Brain microvascular endothelial cell (primary cell): ENCODE measurements around the gene LIAS.

ENCODE experiments used
- DNase-seq: peaks from one replicate; pipeline ENCODE4 v3.0.0-alpha.2; 2020
- H3K27ac ChIP-seq: fragments of 250-450 bp; sonication (Bioruptor Pico); 2 replicates; pipeline ENCODE4 v1.5.1; 2020; ENCODE audit warnings: mild to moderate bottlenecking, moderate library complexity
- H3K27me3 ChIP-seq: fragments of 250-450 bp; sonication (Bioruptor Pico); replicated peaks from 2 replicates; pipeline ENCODE4 v1.5.1; 2020; ENCODE audit warnings: mild to moderate bottlenecking
- H3K36me3 ChIP-seq: fragments of 250-450 bp; sonication (Bioruptor Pico); replicated peaks from 2 replicates; pipeline ENCODE4 v1.5.1; 2020; ENCODE audit warnings: mild to moderate bottlenecking
- H3K4me3 ChIP-seq: 2 replicates; pipeline ENCODE4 v1.5.1; 2011; ENCODE audit warnings: low read depth, mild to moderate bottlenecking, control low read depth, low read length, moderate library complexity
- CTCF ChIP-seq: IDR thresholded peaks from 2 replicates; pipeline ENCODE4 v1.5.1; 2011; ENCODE audit warnings: low read depth, mild to moderate bottlenecking, moderate library complexity, low read length, control low read depth, inconsistent platforms; ENCODE audit errors: missing control alignments
- in situ Hi-C: cut with HindIII; loops from 2 replicates; pipeline ENCODE4 v1.10.0; 2017; ENCODE audit warnings: low sequenced_read_pairs, low pct_ligation_motif_present

The LIAS gene

GRCh38 chr4:39451423-39452023, 7.3 kb upstream of the LIAS start:
- no peak overlapping the region for H3K4me3 ChIP-seq
- peaks cover 58% of the 10 kb centered on the region for H3K36me3 ChIP-seq
- H3K27me3 ChIP-seq = no peaks in the 10 kb centered on the region
- no peak overlapping the region for H3K27ac ChIP-seq
- DNase-seq = no peak
- in situ Hi-C loops = no loop called here
- TF ChIP-seq CTCF = no peak

- H3K36me3 ChIP-seq = peaks cover 66% of the 10 kb centered on the region
- in situ Hi-C loops = no loop called here
Observed at GRCh38 chr4:39452153-39452859, 6.5 kb upstream of the LIAS start.

GRCh38 chr4:39452860-39453587, 5.8 kb upstream of the LIAS start:
- in situ Hi-C loops = no loop called here
- peaks cover 73% of the 10 kb centered on the region for H3K36me3 ChIP-seq
- no peak for TF ChIP-seq CTCF

More at GRCh38 chr4:39452153-39452859, 6.5 kb upstream of the LIAS start:
- Histone ChIP-seq H3K4me3 (no peak overlapping the region), H3K27ac (no peak overlapping the region), H3K27me3 (no peaks in the 10 kb centered on the region)
- TF ChIP-seq CTCF = no peak
- DNase-seq = no peak

GRCh38 chr4:39453738-39454137, 5.1 kb upstream of the LIAS start:
- H3K27ac ChIP-seq = no peak overlapping the region
- H3K27me3 ChIP-seq = no peaks in the 10 kb centered on the region
- H3K4me3 ChIP-seq = no peak overlapping the region
- H3K36me3 ChIP-seq = peaks cover 75% of the 10 kb centered on the region
- DNase-seq = no peak
- TF ChIP-seq CTCF = no peak
- in situ Hi-C loops = no loop called here

More at GRCh38 chr4:39452860-39453587, 5.8 kb upstream of the LIAS start:
- no peak for DNase-seq
- Histone ChIP-seq H3K4me3 (no peak overlapping the region), H3K27ac (no peak overlapping the region), H3K27me3 (no peaks in the 10 kb centered on the region)

GRCh38 chr4:39455486-39455885, 3.4 kb upstream of the LIAS start:
- H3K36me3 ChIP-seq = peaks cover 73% of the 10 kb centered on the region
- in situ Hi-C loops = no loop called here

More at GRCh38 chr4:39455486-39455885, 3.4 kb upstream of the LIAS start:
- Histone ChIP-seq H3K27ac (no peak overlapping the region), H3K4me3 (no peak overlapping the region), H3K27me3 (no peaks in the 10 kb centered on the region)
- DNase-seq = no peak
- no peak for TF ChIP-seq CTCF
